Lower leg skin (tissue), 3 donors: ENCODE measurements around the gene COG4.

Experiments used
- POLR2A ChIP-seq, 2 donors: fragments of 450-650 bp; IDR thresholded peaks; one replicate each; pipeline ENCODE4 v1.6.1; 2016 to 2017; ENCODE audit warnings: antibody characterized with exemption in 2 of 2, mild to moderate bottlenecking in 1 of 2, moderate library complexity in 1 of 2
- TF ChIP-seq, protein P1 (sequence below), 3 donors: fragments of 450-650 bp; IDR thresholded peaks; one replicate each; pipeline ENCODE4 v1.5.1; 2016; ENCODE audit warnings: antibody characterized with exemption in 3 of 3, mild to moderate bottlenecking in 3 of 3, moderate library complexity in 2 of 3

DNA sequence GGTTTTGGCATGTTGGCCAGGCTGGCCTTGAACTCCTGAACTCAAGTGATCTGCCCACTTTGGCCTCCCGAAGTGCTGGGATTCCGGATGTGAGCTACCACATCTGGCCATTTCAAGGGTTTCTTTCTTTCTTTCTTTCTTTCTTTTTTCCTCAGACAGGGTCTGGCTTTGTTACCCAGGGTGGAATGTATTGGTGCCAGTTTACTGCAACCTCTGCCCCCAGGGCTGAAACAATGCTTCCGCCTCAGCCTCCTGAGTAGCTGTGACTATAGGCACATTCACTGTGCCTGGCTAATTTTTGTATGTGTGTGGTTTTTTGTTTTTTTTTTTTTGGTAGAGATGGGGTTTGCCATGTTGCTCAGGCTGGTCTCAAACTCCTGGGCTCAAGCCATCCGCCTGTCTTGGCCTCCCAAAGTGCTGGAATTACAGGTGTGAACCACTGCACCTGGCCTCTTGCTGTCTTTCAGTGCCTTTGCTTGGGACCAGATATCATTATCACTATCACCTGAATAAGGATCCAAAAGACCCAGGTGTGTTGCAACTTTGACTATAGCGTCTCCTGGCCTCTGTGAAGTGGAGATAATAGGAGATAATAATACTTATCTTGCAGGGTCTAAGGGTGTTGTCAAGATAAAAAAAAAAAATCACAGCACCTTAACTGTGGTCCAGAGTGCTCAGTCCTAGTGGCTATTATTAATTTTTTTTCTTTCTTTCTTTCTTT lies 65.7 kb downstream of the COG4 start:
- TF ChIP-seq, protein P1, sequence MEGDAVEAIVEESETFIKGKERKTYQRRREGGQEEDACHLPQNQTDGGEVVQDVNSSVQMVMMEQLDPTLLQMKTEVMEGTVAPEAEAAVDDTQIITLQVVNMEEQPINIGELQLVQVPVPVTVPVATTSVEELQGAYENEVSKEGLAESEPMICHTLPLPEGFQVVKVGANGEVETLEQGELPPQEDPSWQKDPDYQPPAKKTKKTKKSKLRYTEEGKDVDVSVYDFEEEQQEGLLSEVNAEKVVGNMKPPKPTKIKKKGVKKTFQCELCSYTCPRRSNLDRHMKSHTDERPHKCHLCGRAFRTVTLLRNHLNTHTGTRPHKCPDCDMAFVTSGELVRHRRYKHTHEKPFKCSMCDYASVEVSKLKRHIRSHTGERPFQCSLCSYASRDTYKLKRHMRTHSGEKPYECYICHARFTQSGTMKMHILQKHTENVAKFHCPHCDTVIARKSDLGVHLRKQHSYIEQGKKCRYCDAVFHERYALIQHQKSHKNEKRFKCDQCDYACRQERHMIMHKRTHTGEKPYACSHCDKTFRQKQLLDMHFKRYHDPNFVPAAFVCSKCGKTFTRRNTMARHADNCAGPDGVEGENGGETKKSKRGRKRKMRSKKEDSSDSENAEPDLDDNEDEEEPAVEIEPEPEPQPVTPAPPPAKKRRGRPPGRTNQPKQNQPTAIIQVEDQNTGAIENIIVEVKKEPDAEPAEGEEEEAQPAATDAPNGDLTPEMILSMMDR (IDR thresholded peaks at IDR 0.05), result no peak
- TF ChIP-seq POLR2A (IDR thresholded peaks at IDR 0.05), result no peak
